SU-DHL-6 (cell line): ENCODE results near the gene BCAS1.

ENCODE experiments used
- H2AFZ ChIP-seq: fragments of 200-600 bp; sonication (generic); 2 replicates; pipeline ENCODE4 v1.6.1; 2014; ENCODE audit warnings: low read depth, mild to moderate bottlenecking, moderate library complexity, mixed read lengths, antibody characterized with exemption, low read length; ENCODE audit not compliant: severe bottlenecking
- H3F3A ChIP-seq: fragments of 200-600 bp; shearing (Covaris generic); 2 replicates; pipeline ENCODE4 v1.6.0; 2016; ENCODE audit warnings: antibody characterized with exemption, mild to moderate bottlenecking; ENCODE audit not compliant: insufficient read depth
- H3K27ac ChIP-seq: fragments of 200-600 bp; sonication (generic); 2 replicates; pipeline ENCODE4 v1.5.1; 2016; ENCODE audit warnings: low read depth, mild to moderate bottlenecking, low read length, moderate library complexity, mixed read lengths
- H3K27me3 ChIP-seq: fragments of 200-600 bp; sonication (generic), shearing (Covaris generic); 2 replicates; pipeline ENCODE4 v1.6.0; 2014; ENCODE audit warnings: mild to moderate bottlenecking, low read length
- H3K36me3 ChIP-seq: fragments of 200-600 bp; sonication (generic); 2 replicates; pipeline ENCODE4 v1.6.1; 2014; ENCODE audit warnings: mild to moderate bottlenecking, low read length, mixed read lengths
- H3K4me2 ChIP-seq: fragments of 300-600, 200-600 bp; shearing (Covaris generic), sonication (generic); 2 replicates; pipeline ENCODE4 v1.6.0; 2014; ENCODE audit warnings: low read length, low read depth, mild to moderate bottlenecking; ENCODE audit not compliant: poor library complexity, severe bottlenecking
- H3K4me3 ChIP-seq: fragments of 200-600 bp; sonication (generic); 2 replicates; pipeline ENCODE4 v1.5.1; 2014; ENCODE audit warnings: antibody characterized with exemption, low read length, mild to moderate bottlenecking, mixed read lengths; ENCODE audit not compliant: insufficient read depth, poor library complexity, severe bottlenecking
- H3K79me2 ChIP-seq: fragments of 200-600 bp; sonication (generic); 2 replicates; pipeline ENCODE4 v1.6.1; 2014; ENCODE audit warnings: mild to moderate bottlenecking, low read length, moderate library complexity; ENCODE audit not compliant: insufficient read depth
- H3K9ac ChIP-seq: fragments of 200-600 bp; sonication (generic); 2 replicates; pipeline ENCODE4 v1.7.0; 2014; ENCODE audit warnings: mild to moderate bottlenecking, low read length
- H3K9me2 ChIP-seq: fragments of 200-600 bp; sonication (generic); replicated peaks from 2 replicates; pipeline ENCODE4 v1.6.1; 2014; ENCODE audit warnings: low read length; ENCODE audit not compliant: insufficient read depth
- H3K9me3 ChIP-seq: fragments of 200-600 bp; sonication (generic); 2 replicates; pipeline ENCODE4 v1.6.1; 2014; ENCODE audit warnings: low read length, mixed read lengths; ENCODE audit not compliant: insufficient read depth
- H4K20me1 ChIP-seq: fragments of 200-600 bp; sonication (generic); 2 replicates; pipeline ENCODE4 v1.6.1; 2014; ENCODE audit warnings: low read depth, mild to moderate bottlenecking, antibody characterized with exemption, low read length, moderate library complexity, mixed read lengths
- CTCF ChIP-seq: fragments of 200-600 bp; sonication (generic); IDR thresholded peaks from one replicate; pipeline ENCODE4 v1.5.1; 2017; ENCODE audit warnings: antibody characterized with exemption, mild to moderate bottlenecking, low read length, moderate library complexity; ENCODE audit not compliant: insufficient read depth, poor library complexity, severe bottlenecking
- EZH2phosphoT487 ChIP-seq: fragments of 200-600 bp; sonication (generic), shearing (Covaris generic); conservative IDR thresholded peaks from 2 replicates; pipeline ENCODE4 v1.6.1; 2018; ENCODE audit warnings: mild to moderate bottlenecking, antibody characterized with exemption, low read length, moderate library complexity, mixed read lengths

BCAS1 gene

GRCh38 chr20:54063992-54064676 is 6.3 kb downstream of the BCAS1 start:
- Histone ChIP-seq H3K4me2 (no peak overlapping the region), H3K27ac (no peak overlapping the region), H3K4me3 (no peak overlapping the region), H3K9ac (no peak overlapping the region), H3F3A (no peaks in the 10 kb centered on the region), H3K9me2 (no peaks in the 10 kb centered on the region), H3K79me2 (no peaks in the 10 kb centered on the region), H3K36me3 (no peaks in the 10 kb centered on the region), H3K27me3 (no peaks in the 10 kb centered on the region), H2AFZ (no peak overlapping the region), H4K20me1 (no peaks in the 10 kb centered on the region), H3K9me3 (no peaks in the 10 kb centered on the region)
- TF ChIP-seq EZH2phosphoT487: no peak
- no peak for TF ChIP-seq CTCF

GRCh38 chr20:54063580-54063979 is 6.8 kb downstream of the BCAS1 start:
- Histone ChIP-seq H3K27ac (no peak overlapping the region), H3K4me2 (no peak overlapping the region), H3K9me2 (no peaks in the 10 kb centered on the region), H3K9ac (no peak overlapping the region), H3K27me3 (no peaks in the 10 kb centered on the region), H3F3A (no peaks in the 10 kb centered on the region), H3K4me3 (no peak overlapping the region), H3K36me3 (no peaks in the 10 kb centered on the region), H4K20me1 (no peaks in the 10 kb centered on the region), H2AFZ (no peak overlapping the region), H3K9me3 (no peaks in the 10 kb centered on the region), H3K79me2 (no peaks in the 10 kb centered on the region)
- no peak for TF ChIP-seq EZH2phosphoT487
- no peak for TF ChIP-seq CTCF

GRCh38 chr20:54062812-54063280 is 7.5 kb downstream of the BCAS1 start:
- Histone ChIP-seq H3K9me3 (no peaks in the 10 kb centered on the region), H3K27me3 (no peaks in the 10 kb centered on the region), H3K9ac (no peak overlapping the region), H3K27ac (no peak overlapping the region), H2AFZ (no peak overlapping the region), H4K20me1 (no peaks in the 10 kb centered on the region), H3K9me2 (no peaks in the 10 kb centered on the region), H3K36me3 (no peaks in the 10 kb centered on the region), H3K4me2 (no peak overlapping the region), H3K4me3 (no peak overlapping the region), H3F3A (no peaks in the 10 kb centered on the region), H3K79me2 (no peaks in the 10 kb centered on the region)
- no peak for TF ChIP-seq EZH2phosphoT487
- peak; percentile 54 for TF ChIP-seq CTCF
